ENCODE measurements around the gene MRPL37. TPM values are rescaled to one million over a fixed set of nuclear protein-coding genes. Genes with fewer than 3 reads are reported as not detected.
"Not testable (repeated sequence)": the region's sequence is repeated elsewhere in the genome, so short reads cannot be mapped to it uniquely, and the experiment has no call there.

The MRPL37 gene
- total RNA-seq, 1 experiment from 2014 or later = 204 TPM

GRCh38 chr1:54219688-54220003, 19.7 kb downstream of the MRPL37 start:
- DNase-seq (ENCODE audit: low spot score) = no peak

- DNase-seq (ENCODE audit: low spot score) = no peak
Observed at GRCh38 chr1:54220004-54220811, 20.2 kb downstream of the MRPL37 start.

- no peak for DNase-seq (ENCODE audit: low spot score)
Observed at GRCh38 chr1:54221113-54221834, 21.3 kb downstream of the MRPL37 start.

- no peak for DNase-seq (ENCODE audit: low spot score)
Observed at GRCh38 chr1:54221867-54222484, 22.0 kb downstream of the MRPL37 start.

- no peak for DNase-seq (ENCODE audit: low spot score)
Observed at GRCh38 chr1:54222711-54223110, 22.7 kb downstream of the MRPL37 start.

GRCh38 chr1:54223441-54224202, 23.7 kb downstream of the MRPL37 start:
- no peak for DNase-seq (ENCODE audit: low spot score)

GRCh38 chr1:54224233-54224632, 24.3 kb downstream of the MRPL37 start:
- DNase-seq (ENCODE audit: low spot score) = no peak

GRCh38 chr1:54225378-54225777, 25.4 kb downstream of the MRPL37 start:
- DNase-seq (ENCODE audit: low spot score) = no peak

- DNase-seq (ENCODE audit: low spot score) = no peak
Observed at GRCh38 chr1:54225986-54226559, 26.1 kb downstream of the MRPL37 start.

- DNase-seq (ENCODE audit: low spot score) = peak; percentile 89
Observed at GRCh38 chr1:54227091-54227602, 27.2 kb downstream of the MRPL37 start.

- no peak for DNase-seq (ENCODE audit: low spot score)
Observed at GRCh38 chr1:54227891-54228310, 27.9 kb downstream of the MRPL37 start.

GRCh38 chr1:54228638-54229079, 28.7 kb downstream of the MRPL37 start:
- DNase-seq (ENCODE audit: low spot score) = no peak

GRCh38 chr1:54229281-54229891, 29.4 kb downstream of the MRPL37 start:
- DNase-seq (ENCODE audit: low spot score) = no peak

- DNase-seq (ENCODE audit: low spot score) = no peak
Observed at GRCh38 chr1:54230507-54231339, 30.8 kb downstream of the MRPL37 start.

- DNase-seq (ENCODE audit: low spot score) = not testable (repeated sequence)
Observed at GRCh38 chr1:54233196-54233595, 33.2 kb downstream of the MRPL37 start.

- no peak for DNase-seq (ENCODE audit: low spot score)
Observed at GRCh38 chr1:54234284-54234683, 34.3 kb downstream of the MRPL37 start.

- DNase-seq (ENCODE audit: low spot score) = no peak
Observed at GRCh38 chr1:54237586-54237985, 37.6 kb downstream of the MRPL37 start.

- no peak for DNase-seq (ENCODE audit: low spot score)
Observed at GRCh38 chr1:54238353-54239034, 38.5 kb downstream of the MRPL37 start.

- no peak for DNase-seq (ENCODE audit: low spot score)
Observed at GRCh38 chr1:54239035-54239383, 39.0 kb downstream of the MRPL37 start.

GRCh38 chr1:54239631-54240031, 39.7 kb downstream of the MRPL37 start:
- no peak for DNase-seq (ENCODE audit: low spot score)
